Lower leg skin (tissue), 3 donors: Measurements from ENCODE around the gene GPATCH2.
"Not testable (repeated sequence)": the region's sequence is repeated elsewhere in the genome, so short reads cannot be mapped to it uniquely, and the experiment has no call there.

ENCODE experiments used
- POLR2A ChIP-seq, 2 donors: fragments of 450-650 bp; IDR thresholded peaks; one replicate each; pipeline ENCODE4 v1.6.1; 2016 to 2017; ENCODE audit warnings: antibody characterized with exemption in 2 of 2, mild to moderate bottlenecking in 1 of 2, moderate library complexity in 1 of 2
- TF ChIP-seq, protein P1 (sequence below), 3 donors: fragments of 450-650 bp; IDR thresholded peaks; one replicate each; pipeline ENCODE4 v1.5.1; 2016; ENCODE audit warnings: antibody characterized with exemption in 3 of 3, mild to moderate bottlenecking in 3 of 3, moderate library complexity in 2 of 3

DNA sequence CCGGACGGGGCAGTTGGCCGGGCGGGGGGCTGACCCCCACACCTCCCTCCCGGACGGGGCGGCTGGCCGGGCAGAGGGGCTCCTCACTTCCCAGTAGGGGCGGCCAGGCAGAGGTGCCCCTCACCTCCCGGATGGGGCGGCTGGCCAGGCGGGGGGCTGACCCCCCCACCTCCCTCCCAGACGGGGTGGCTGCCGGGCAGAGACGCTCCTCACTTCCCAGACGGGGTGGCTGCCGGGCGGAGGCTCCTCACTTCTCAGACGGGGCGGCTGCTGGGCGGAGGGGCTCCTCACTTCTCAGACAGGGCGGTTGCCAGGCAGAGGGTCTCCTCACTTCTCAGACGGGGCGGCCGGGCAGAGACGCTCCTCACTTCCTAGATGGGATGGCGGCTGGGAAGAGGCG is 107.0 kb downstream of the GPATCH2 start:
- TF ChIP-seq, protein P1, sequence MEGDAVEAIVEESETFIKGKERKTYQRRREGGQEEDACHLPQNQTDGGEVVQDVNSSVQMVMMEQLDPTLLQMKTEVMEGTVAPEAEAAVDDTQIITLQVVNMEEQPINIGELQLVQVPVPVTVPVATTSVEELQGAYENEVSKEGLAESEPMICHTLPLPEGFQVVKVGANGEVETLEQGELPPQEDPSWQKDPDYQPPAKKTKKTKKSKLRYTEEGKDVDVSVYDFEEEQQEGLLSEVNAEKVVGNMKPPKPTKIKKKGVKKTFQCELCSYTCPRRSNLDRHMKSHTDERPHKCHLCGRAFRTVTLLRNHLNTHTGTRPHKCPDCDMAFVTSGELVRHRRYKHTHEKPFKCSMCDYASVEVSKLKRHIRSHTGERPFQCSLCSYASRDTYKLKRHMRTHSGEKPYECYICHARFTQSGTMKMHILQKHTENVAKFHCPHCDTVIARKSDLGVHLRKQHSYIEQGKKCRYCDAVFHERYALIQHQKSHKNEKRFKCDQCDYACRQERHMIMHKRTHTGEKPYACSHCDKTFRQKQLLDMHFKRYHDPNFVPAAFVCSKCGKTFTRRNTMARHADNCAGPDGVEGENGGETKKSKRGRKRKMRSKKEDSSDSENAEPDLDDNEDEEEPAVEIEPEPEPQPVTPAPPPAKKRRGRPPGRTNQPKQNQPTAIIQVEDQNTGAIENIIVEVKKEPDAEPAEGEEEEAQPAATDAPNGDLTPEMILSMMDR (IDR thresholded peaks at IDR 0.05) = not testable (repeated sequence)
- TF ChIP-seq POLR2A (IDR thresholded peaks at IDR 0.05) = not testable (repeated sequence)
